SJCRH30 (cell line): ENCODE data around the gene OTUD5. TPM values are rescaled to one million over a fixed set of nuclear protein-coding genes. Genes with fewer than 3 reads are reported as not detected.
A peak's percentile ranks its signal among the peaks of the same experiment; 100 is the strongest.

Source experiments
- DNase-seq, 2 experiments: peaks; one replicate each; pipeline ENCODE4 v3.0.0-alpha.2; 2015 to 2020
- H3K27ac ChIP-seq: fragments of 250-450 bp; sonication (Bioruptor Pico); 2 replicates; pipeline ENCODE4 v1.5.1; 2020; ENCODE audit warnings: mild to moderate bottlenecking, moderate library complexity
- H3K27me3 ChIP-seq: fragments of 250-450 bp; sonication (Bioruptor Pico); 2 replicates; pipeline ENCODE4 v1.5.1; 2020; ENCODE audit warnings: mild to moderate bottlenecking, moderate library complexity
- H3K36me3 ChIP-seq: fragments of 250-450 bp; sonication (Bioruptor Pico); 2 replicates; pipeline ENCODE4 v1.5.1; 2020; ENCODE audit warnings: mild to moderate bottlenecking, moderate library complexity
- H3K4me1 ChIP-seq: fragments of 250-450 bp; sonication (Bioruptor Pico); 2 replicates; pipeline ENCODE4 v1.5.1; 2020; ENCODE audit warnings: mild to moderate bottlenecking, moderate library complexity
- H3K4me3 ChIP-seq: fragments of 250-450 bp; sonication (Bioruptor Pico); 2 replicates; pipeline ENCODE4 v1.5.1; 2020; ENCODE audit warnings: mild to moderate bottlenecking, moderate library complexity
- H3K9me3 ChIP-seq: fragments of 250-450 bp; sonication (Bioruptor Pico); replicated peaks from 2 replicates; pipeline ENCODE4 v1.5.1; 2020; ENCODE audit warnings: mild to moderate bottlenecking, moderate library complexity
- total RNA-seq: library from RNA; depleted of rRNA; stranded (reverse); fragments of >200 nt; shearing (Covaris generic); gene quantifications from 2 replicates; pipeline ENCODE4 v1.2.3, GENCODE V29; 2014

The OTUD5 gene
- total RNA-seq, 1 experiment from 2014 or later: 19.2 TPM

GRCh38 chrX:48913605-48914366, 43.6 kb downstream of the OTUD5 start:
- no peaks in the 10 kb centered on the region for H3K27me3 ChIP-seq
- H3K27ac ChIP-seq: no peak overlapping the region
- no peak for DNase-seq

GRCh38 chrX:48911412-48912182, 45.8 kb downstream of the OTUD5 start, which contains the start of gene SLC35A2:
TSS of gene SLC35A2 (minus strand) at chrX:48911646. CDS start at chrX:48911636, 10 bp downstream.
- Histone ChIP-seq H3K27ac (peak within 1 kb of the TSS; percentile 10), H3K9me3 (no peaks in the 10 kb centered on the region), H3K27me3 (no peaks in the 10 kb centered on the region), H3K4me3 (peak within 1 kb of the TSS; percentile 68), H3K36me3 (no peaks in the 10 kb centered on the region), H3K4me1 (no peaks in the 10 kb centered on the region)
- peak; percentile 47 to 59 for DNase-seq

More at GRCh38 chrX:48913605-48914366, 43.6 kb downstream of the OTUD5 start:
- no peaks in the 10 kb centered on the region for H3K9me3 ChIP-seq
- no peaks in the 10 kb centered on the region for H3K36me3 ChIP-seq
- peaks cover 3% of the 10 kb centered on the region; the same call in 1 of the 2 replicates for H3K4me1 ChIP-seq
- H3K4me3 ChIP-seq: no peak overlapping the region

- Histone ChIP-seq H3K27ac (peak overlapping the region; percentile 10), H3K36me3 (no peaks in the 10 kb centered on the region), H3K4me1 (no peaks in the 10 kb centered on the region), H3K27me3 (no peaks in the 10 kb centered on the region), H3K4me3 (peak overlapping the region; percentile 68), H3K9me3 (no peaks in the 10 kb centered on the region)
- no peak for DNase-seq
Observed at GRCh38 chrX:48910926-48911411, 46.4 kb downstream of the OTUD5 start.

- Histone ChIP-seq H3K27ac (no peak overlapping the region), H3K4me3 (no peak overlapping the region)
- no peak for DNase-seq
Observed at GRCh38 chrX:48909703-48910294, 47.6 kb downstream of the OTUD5 start.

GRCh38 chrX:48908600-48908999, 48.8 kb downstream of the OTUD5 start:
- Histone ChIP-seq H3K9me3 (no peaks in the 10 kb centered on the region), H3K27me3 (no peaks in the 10 kb centered on the region), H3K36me3 (no peaks in the 10 kb centered on the region), H3K4me3 (no peak overlapping the region), H3K27ac (no peak overlapping the region), H3K4me1 (no peaks in the 10 kb centered on the region)
- no peak for DNase-seq

More at GRCh38 chrX:48909703-48910294, 47.6 kb downstream of the OTUD5 start:
- no peaks in the 10 kb centered on the region for H3K27me3 ChIP-seq
- H3K9me3 ChIP-seq: no peaks in the 10 kb centered on the region
- H3K36me3 ChIP-seq: no peaks in the 10 kb centered on the region
- H3K4me1 ChIP-seq: no peaks in the 10 kb centered on the region

- H3K4me1 ChIP-seq: no peaks in the 10 kb centered on the region
- H3K27me3 ChIP-seq: no peaks in the 10 kb centered on the region
- H3K4me3 ChIP-seq: no peak overlapping the region
- no peaks in the 10 kb centered on the region for H3K36me3 ChIP-seq
- no peak overlapping the region for H3K27ac ChIP-seq
- no peak for DNase-seq
- H3K9me3 ChIP-seq: no peaks in the 10 kb centered on the region
Observed at GRCh38 chrX:48905090-48905790, 52.2 kb downstream of the OTUD5 start.

GRCh38 chrX:48904626-48905025, 52.8 kb downstream of the OTUD5 start:
- DNase-seq: no peak
- Histone ChIP-seq H3K36me3 (no peaks in the 10 kb centered on the region), H3K27ac (no peak overlapping the region), H3K4me3 (no peak overlapping the region), H3K9me3 (no peaks in the 10 kb centered on the region), H3K4me1 (no peaks in the 10 kb centered on the region), H3K27me3 (no peaks in the 10 kb centered on the region)

GRCh38 chrX:48904180-48904579, 53.2 kb downstream of the OTUD5 start:
- H3K4me3 ChIP-seq: no peak overlapping the region
- H3K27ac ChIP-seq: no peak overlapping the region
- no peaks in the 10 kb centered on the region for H3K27me3 ChIP-seq
- H3K4me1 ChIP-seq: no peaks in the 10 kb centered on the region
- DNase-seq: no peak
- no peaks in the 10 kb centered on the region for H3K36me3 ChIP-seq
- H3K9me3 ChIP-seq: no peaks in the 10 kb centered on the region

- no peaks in the 10 kb centered on the region for H3K4me1 ChIP-seq
- H3K9me3 ChIP-seq: no peaks in the 10 kb centered on the region
- no peaks in the 10 kb centered on the region for H3K36me3 ChIP-seq
- no peak for DNase-seq
- no peak overlapping the region for H3K4me3 ChIP-seq
- H3K27me3 ChIP-seq: no peaks in the 10 kb centered on the region
- H3K27ac ChIP-seq: no peak overlapping the region
Observed at GRCh38 chrX:48903290-48903689, 54.1 kb downstream of the OTUD5 start.

GRCh38 chrX:48902776-48903175, 54.6 kb downstream of the OTUD5 start:
- Histone ChIP-seq H3K4me3 (no peak overlapping the region), H3K9me3 (no peaks in the 10 kb centered on the region), H3K27ac (no peak overlapping the region), H3K4me1 (no peaks in the 10 kb centered on the region), H3K27me3 (no peaks in the 10 kb centered on the region), H3K36me3 (no peaks in the 10 kb centered on the region)
- no peak for DNase-seq

- no peaks in the 10 kb centered on the region for H3K36me3 ChIP-seq
- H3K9me3 ChIP-seq: no peaks in the 10 kb centered on the region
- no peak overlapping the region for H3K27ac ChIP-seq
- H3K27me3 ChIP-seq: no peaks in the 10 kb centered on the region
- DNase-seq: no peak
- no peaks in the 10 kb centered on the region for H3K4me1 ChIP-seq
- H3K4me3 ChIP-seq: no peak overlapping the region
Observed at GRCh38 chrX:48902135-48902534, 55.3 kb downstream of the OTUD5 start.

GRCh38 chrX:48901069-48901468, 56.3 kb downstream of the OTUD5 start:
- DNase-seq: no peak
- H3K36me3 ChIP-seq: no peaks in the 10 kb centered on the region

GRCh38 chrX:48899078-48899410, 58.4 kb downstream of the OTUD5 start:
- no peak for DNase-seq
- Histone ChIP-seq H3K4me1 (no peaks in the 10 kb centered on the region), H3K4me3 (no peak overlapping the region), H3K36me3 (no peaks in the 10 kb centered on the region), H3K9me3 (no peaks in the 10 kb centered on the region), H3K27ac (no peak overlapping the region), H3K27me3 (no peaks in the 10 kb centered on the region)

More at GRCh38 chrX:48901069-48901468, 56.3 kb downstream of the OTUD5 start:
- H3K27ac ChIP-seq: no peak overlapping the region
- H3K4me3 ChIP-seq: no peak overlapping the region
- H3K4me1 ChIP-seq: no peaks in the 10 kb centered on the region
- H3K27me3 ChIP-seq: no peaks in the 10 kb centered on the region
- no peaks in the 10 kb centered on the region for H3K9me3 ChIP-seq

GRCh38 chrX:48897625-48898306, 59.6 kb downstream of the OTUD5 start, which contains the start of the genes PQBP1 and TIMM17B:
TSS of gene PQBP1 (plus strand) at chrX:48897930. CDS start at chrX:48898510, 580 bp downstream.
TSS of gene TIMM17B (minus strand) at chrX:48897768. CDS start at chrX:48897749, 19 bp downstream.
- H3K27me3 ChIP-seq: no peaks in the 10 kb centered on the region
- DNase-seq: peak; percentile 87 to 92
- peak within 1 kb of the TSS; percentile 88 for H3K27ac ChIP-seq
- peak within 1 kb of the TSS; percentile 81 for H3K4me3 ChIP-seq
- no peaks in the 10 kb centered on the region for H3K36me3 ChIP-seq
- no peaks in the 10 kb centered on the region for H3K4me1 ChIP-seq
- no peaks in the 10 kb centered on the region for H3K9me3 ChIP-seq
